Activated CD4-positive, alpha-beta T cell treated with anti-CD3 and anti-CD28 coated beads for 36 hours (primary cell): ENCODE measurements around the gene CACNA1B. TPM values are rescaled to one million over a fixed set of nuclear protein-coding genes. Genes with fewer than 3 reads are reported as not detected.

Source experiments
- ATAC-seq: fragments of 200-7000 bp; cut with Tn5 transposase; one replicate; pipeline ENCODE4 v1.10.0; 2021; ENCODE audit warnings: mild to moderate bottlenecking, moderate library complexity
- CTCF ChIA-PET: fragments of 350-600 bp; sonication (Branson Sonifier 250); formaldehyde crosslinking; loops from one replicate; lab custom pipeline; 2021; ENCODE audit warnings: antibody characterized with exemption; lab: Charles Lee
- POLR2A ChIA-PET: fragments of 350-600 bp; sonication (Branson Sonifier 250); formaldehyde crosslinking; loops from one replicate; lab custom pipeline; 2021; ENCODE audit warnings: antibody characterized with exemption, inconsistent platforms; lab: Charles Lee
- DNase-seq: peaks from one replicate; pipeline ENCODE4 v3.0.0-alpha.2; 2020
- H3K27ac Mint-ChIP-seq: one replicate; pipeline ENCODE4 v1.8.0; 2021; ENCODE audit warnings: mixed read lengths
- H3K27me3 Mint-ChIP-seq: one replicate; pipeline ENCODE4 v1.8.0; 2021; ENCODE audit warnings: mixed read lengths
- H3K36me3 Mint-ChIP-seq: one replicate; pipeline ENCODE4 v1.8.0; 2021; ENCODE audit warnings: low read depth, mixed read lengths
- H3K4me1 Mint-ChIP-seq: one replicate; pipeline ENCODE4 v1.8.0; 2021; ENCODE audit warnings: mixed read lengths
- H3K4me3 Mint-ChIP-seq: one replicate; pipeline ENCODE4 v1.8.0; 2021; ENCODE audit warnings: mild to moderate bottlenecking, moderate library complexity, mixed read lengths
- H3K9me3 Mint-ChIP-seq: one replicate; pipeline ENCODE4 v1.8.0; 2021; ENCODE audit warnings: low read depth, mixed read lengths
- intact Hi-C, 2 experiments: fragments of 100-400 bp; cut with DNase I in 1 of 2; cut with micrococcal nuclease in 1 of 2; formaldehyde crosslinking; loops; one replicate each; pipeline versions ENCODE4 v1.14.2 to v1.15.1; 2022 to 2024; cut with DNase I, micrococcal nuclease
- total RNA-seq, 2 experiments: library from RNA; stranded (reverse); gene quantifications; one replicate each; pipeline ENCODE4 v1.2.3, GENCODE V29; 2021

Gene CACNA1B
- total RNA-seq, 2 experiments from 2014 or later, result 0.05 to 0.07 TPM

GRCh38 chr9:137836831-137837241 is 40.7 kb upstream of the CACNA1B start:
- Mint-ChIP-seq H3K4me3 (no peak overlapping the region), H3K36me3 (peaks cover 7% of the 10 kb centered on the region), H3K27me3 (no peaks in the 10 kb centered on the region), H3K9me3 (no peaks in the 10 kb centered on the region), H3K4me1 (no peaks in the 10 kb centered on the region), H3K27ac (no peak overlapping the region)
- DNase-seq (no peak), ATAC-seq (no peak)
- POLR2A ChIA-PET, result no interaction called here
- intact Hi-C loops, result no loop called here
- CTCF ChIA-PET, result no interaction called here

GRCh38 chr9:137837345-137838278 is 40.0 kb upstream of the CACNA1B start:
- intact Hi-C loops, result no loop called here
- Mint-ChIP-seq H3K4me1 (no peaks in the 10 kb centered on the region), H3K9me3 (no peaks in the 10 kb centered on the region), H3K36me3 (peaks cover 7% of the 10 kb centered on the region), H3K4me3 (no peak overlapping the region), H3K27me3 (no peaks in the 10 kb centered on the region), H3K27ac (no peak overlapping the region)
- POLR2A ChIA-PET, result no interaction called here
- ATAC-seq (no peak), DNase-seq (no peak)
- CTCF ChIA-PET, result interaction anchor here (0.5 kb wide), 1 partner anchor 29 kb away, joined by 3 read pairs; no protein-coding TSS in a partner anchor

- ChIA-PET CTCF (no interaction called here), POLR2A (no interaction called here)
- H3K27ac Mint-ChIP-seq, result no peak overlapping the region
- no peaks in the 10 kb centered on the region for H3K4me1 Mint-ChIP-seq
- peaks cover 2% of the 10 kb centered on the region for H3K9me3 Mint-ChIP-seq
- no peaks in the 10 kb centered on the region for H3K27me3 Mint-ChIP-seq
- H3K4me3 Mint-ChIP-seq, result no peak overlapping the region
- H3K36me3 Mint-ChIP-seq, result peaks cover 7% of the 10 kb centered on the region
- ATAC-seq (no peak), DNase-seq (no peak)
- intact Hi-C loops, result no loop called here
Observed at GRCh38 chr9:137838576-137838975, 39.0 kb upstream of the CACNA1B start.

- DNase-seq (no peak), ATAC-seq (no peak)
- ChIA-PET CTCF (no interaction called here), POLR2A (no interaction called here)
- Mint-ChIP-seq H3K36me3 (peaks cover 2% of the 10 kb centered on the region), H3K27ac (no peak overlapping the region), H3K27me3 (no peaks in the 10 kb centered on the region), H3K4me3 (no peak overlapping the region), H3K9me3 (peaks cover 4% of the 10 kb centered on the region), H3K4me1 (no peaks in the 10 kb centered on the region)
- intact Hi-C loops, result no loop called here
Observed at GRCh38 chr9:137843355-137843754, 34.2 kb upstream of the CACNA1B start.

- DNase-seq, result no peak
- ATAC-seq, result no peak
- POLR2A ChIA-PET, result no interaction called here
- H3K9me3 Mint-ChIP-seq, result peaks cover 16% of the 10 kb centered on the region
- CTCF ChIA-PET, result no interaction called here
- no peaks in the 10 kb centered on the region for H3K27me3 Mint-ChIP-seq
- intact Hi-C loops, result no loop called here
- H3K4me1 Mint-ChIP-seq, result no peaks in the 10 kb centered on the region
- no peak overlapping the region for H3K27ac Mint-ChIP-seq
- H3K36me3 Mint-ChIP-seq, result peaks cover 2% of the 10 kb centered on the region
- H3K4me3 Mint-ChIP-seq, result no peak overlapping the region
Observed at GRCh38 chr9:137851516-137852267, 25.9 kb upstream of the CACNA1B start.

- Mint-ChIP-seq H3K9me3 (peaks cover 16% of the 10 kb centered on the region), H3K4me3 (no peak overlapping the region), H3K27ac (no peak overlapping the region), H3K27me3 (no peaks in the 10 kb centered on the region), H3K36me3 (peaks cover 2% of the 10 kb centered on the region), H3K4me1 (no peaks in the 10 kb centered on the region)
- peak; percentile 42 for ATAC-seq
- CTCF ChIA-PET, result no interaction called here
- intact Hi-C loops, result no loop called here
- POLR2A ChIA-PET, result no interaction called here
- DNase-seq, result no peak
Observed at GRCh38 chr9:137853392-137853995, 24.1 kb upstream of the CACNA1B start.

GRCh38 chr9:137860361-137860760 is 17.2 kb upstream of the CACNA1B start:
- H3K27ac Mint-ChIP-seq, result no peak overlapping the region

GRCh38 chr9:137865581-137866145 is 11.9 kb upstream of the CACNA1B start:
- intact Hi-C loops, result no loop called here
- DNase-seq (no peak), ATAC-seq (no peak)
- ChIA-PET CTCF (no interaction called here), POLR2A (no interaction called here)
- Mint-ChIP-seq H3K27ac (no peak overlapping the region), H3K36me3 (peaks cover under 1% of the 10 kb centered on the region), H3K9me3 (peaks cover 11% of the 10 kb centered on the region), H3K27me3 (peaks cover 8% of the 10 kb centered on the region), H3K4me1 (no peaks in the 10 kb centered on the region), H3K4me3 (no peak overlapping the region)

More at GRCh38 chr9:137860361-137860760, 17.2 kb upstream of the CACNA1B start:
- ChIA-PET CTCF (no interaction called here), POLR2A (no interaction called here)
- peaks cover 8% of the 10 kb centered on the region for H3K36me3 Mint-ChIP-seq
- H3K4me1 Mint-ChIP-seq, result no peaks in the 10 kb centered on the region
- peaks cover 8% of the 10 kb centered on the region for H3K27me3 Mint-ChIP-seq
- intact Hi-C loops, result no loop called here
- DNase-seq (no peak), ATAC-seq (no peak)
- H3K4me3 Mint-ChIP-seq, result no peak overlapping the region
- H3K9me3 Mint-ChIP-seq, result peaks cover 25% of the 10 kb centered on the region

- DNase-seq (no peak), ATAC-seq (no peak)
- intact Hi-C loops, result no loop called here
- Mint-ChIP-seq H3K27ac (no peak overlapping the region), H3K4me1 (no peaks in the 10 kb centered on the region), H3K4me3 (no peak overlapping the region), H3K36me3 (no peaks in the 10 kb centered on the region), H3K9me3 (peaks cover 7% of the 10 kb centered on the region), H3K27me3 (peaks cover 8% of the 10 kb centered on the region)
- ChIA-PET POLR2A (no interaction called here), CTCF (no interaction called here)
Observed at GRCh38 chr9:137866226-137867141, 11.1 kb upstream of the CACNA1B start.

GRCh38 chr9:137870432-137870831 is 7.2 kb upstream of the CACNA1B start:
- DNase-seq, result no peak

More at GRCh38 chr9:137870432-137870831, 7.2 kb upstream of the CACNA1B start:
- ChIA-PET CTCF (interaction anchor here (1.2 kb wide), 1 partner anchor 27 kb away, joined by 3 read pairs; no protein-coding TSS in a partner anchor), POLR2A (no interaction called here)
- no peak for ATAC-seq
- H3K4me3 Mint-ChIP-seq, result no peak overlapping the region
- H3K9me3 Mint-ChIP-seq, result no peaks in the 10 kb centered on the region
- intact Hi-C loops, result loop anchor here in 1 of 2 experiments (5.0 kb wide), 1 partner anchor 528 kb away; no protein-coding TSS in a partner anchor
- H3K4me1 Mint-ChIP-seq, result no peaks in the 10 kb centered on the region
- peaks cover 20% of the 10 kb centered on the region for H3K27me3 Mint-ChIP-seq
- H3K27ac Mint-ChIP-seq, result no peak overlapping the region
- H3K36me3 Mint-ChIP-seq, result no peaks in the 10 kb centered on the region
